Measurements from ENCODE around the gene SNX6.
"Not testable (repeated sequence)": the region's sequence is repeated elsewhere in the genome, so short reads cannot be mapped to it uniquely, and the experiment has no call there.

- TF ChIP-seq PHF21A (IDR thresholded peaks at IDR 0.05; ENCODE audit: borderline replicate concordance, low read depth); ETV5 (CRISPR knock-in tag; IDR thresholded peaks at IDR 0.05; ENCODE audit: low read depth); BRCA1 (IDR thresholded peaks at IDR 0.05); BRCA1 (CRISPR knock-in tag; IDR thresholded peaks at IDR 0.05); CTCF (IDR thresholded peaks at IDR 0.05 in 2 of 3, conservative IDR thresholded peaks at IDR 0.05 in 1 of 3; ENCODE audit: insufficient read depth in 2 of 3, low read depth in 1 of 3, low read length in 3 of 3); RBM34 (IDR thresholded peaks at IDR 0.05; ENCODE audit: borderline replicate concordance, insufficient read depth, low read length); CAMTA2 (CRISPR knock-in tag; conservative IDR thresholded peaks at IDR 0.05); MECOM (CRISPR knock-in tag; IDR thresholded peaks at IDR 0.05); ZNF197 (CRISPR knock-in tag; IDR thresholded peaks at IDR 0.05; ENCODE audit: low read depth): not testable (repeated sequence)
Observed at GRCh38 chr14:34634360-34634771, 4.4 kb upstream of the SNX6 start.

Data from K562 (cell line).